ENCODE results near the gene AP5S1. TPM values are rescaled to one million over a fixed set of nuclear protein-coding genes. Genes with fewer than 3 reads are reported as not detected.

AP5S1 gene
- polyA plus RNA-seq, 3 donors, result 6.6 to 10.8 (median 8.6) TPM

DNA sequence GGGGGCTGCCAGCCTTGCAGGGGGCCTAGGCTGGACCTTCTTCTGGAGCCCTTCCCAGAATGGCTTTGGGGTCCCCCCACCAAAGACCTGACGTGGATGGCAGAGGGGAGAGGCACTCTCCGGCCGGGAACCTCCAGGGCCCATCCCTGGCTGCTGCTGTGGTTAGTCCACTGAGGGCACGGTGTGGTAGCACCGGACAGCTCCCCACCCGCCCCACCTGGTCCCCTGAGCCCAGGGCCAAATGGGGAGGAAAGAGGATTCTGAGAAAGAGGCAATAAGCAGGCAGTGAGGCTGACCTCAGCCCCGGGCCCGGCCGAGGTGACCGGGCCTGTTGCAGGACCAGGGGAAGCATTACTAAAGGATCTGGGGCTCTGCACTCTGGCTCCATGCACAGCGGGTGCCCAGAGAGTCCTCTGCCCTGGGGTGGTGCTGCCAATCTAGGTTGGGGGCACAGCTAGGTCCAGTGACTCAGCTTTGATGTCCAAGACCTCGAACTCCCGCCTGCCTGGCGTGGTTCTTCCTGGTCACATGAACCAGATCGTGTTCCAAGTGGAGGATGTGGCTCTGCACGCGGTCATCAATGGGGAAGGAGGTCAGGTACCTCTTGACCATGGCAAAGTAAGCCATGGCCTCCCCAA, 36.0 kb upstream of the AP5S1 start:
- Histone ChIP-seq H3K36me3 (replicated peaks in 1 of 2; ENCODE audit: control insufficient read depth in 1 of 2, insufficient read depth in 2 of 2, low read length in 2 of 2) (peaks cover 4 to 7% of the 10 kb centered on the region in 2 donors), H3K9me3 (replicated peaks in 1 of 2; ENCODE audit: control insufficient read depth in 1 of 2, insufficient read depth in 1 of 2, low read length in 2 of 2) (peaks cover 0 to 4% of the 10 kb centered on the region in 2 donors), H4K20me1 (ENCODE audit: insufficient read depth, low read length) (peaks cover 55% of the 10 kb centered on the region), H3K9ac (ENCODE audit: insufficient read depth, low read length, poor library complexity, severe bottlenecking) (no peak overlapping the region), H3K27me3 (ENCODE audit: control insufficient read depth in 2 of 2, insufficient read depth in 2 of 2, low read length in 2 of 2) (peaks cover 4 to 6% of the 10 kb centered on the region in 2 donors), H3K4me3 (replicated peaks in 1 of 3; ENCODE audit: low read depth in 2 of 3, low read length in 3 of 3) (peak overlapping the region in 1 of 3 experiments; percentile 79), H3K27ac (ENCODE audit: low read depth in 1 of 2, low read length in 2 of 2) (no peak overlapping the region), H2AFZ (ENCODE audit: insufficient read depth, low read depth, low read length, poor library complexity, severe bottlenecking) (no peak overlapping the region), H3K79me2 (ENCODE audit: insufficient read depth, low read length) (peaks cover 29% of the 10 kb centered on the region), H3K4me1 (ENCODE audit: control insufficient read depth in 1 of 2, insufficient read depth in 2 of 2, low read length in 2 of 2) (peaks cover 35 to 51% of the 10 kb centered on the region in 2 donors), H3K4me2 (replicated peaks; ENCODE audit: extremely low read depth, low read length, poor library complexity, severe bottlenecking) (peak overlapping the region; percentile 93)
- Mint-ChIP-seq H3K27ac (peak overlapping the region in 1 of 7 donors; percentile 75), H3K4me3 (peak overlapping the region in 1 of 2 donors; percentile 49), H3K27me3 (ENCODE audit: low read depth in 3 of 3) (peaks cover 11 to 15% (median 13%) of the 10 kb centered on the region in 3 donors), H3K36me3 (peaks cover 7 to 14% of the 10 kb centered on the region in 2 donors), H3K4me1 (peaks cover 50% of the 10 kb centered on the region), H3K9me3 (peaks cover 0 to 4% (median 0%) of the 10 kb centered on the region in 7 donors)
- intact Hi-C loops (cut with micrococcal nuclease), result loop anchor here in 1 of 2 donors (10.0 kb wide), 1 partner anchor 60 kb away; the partner anchor contains the start of gene MAVS
- TF ChIP-seq, protein P1, sequence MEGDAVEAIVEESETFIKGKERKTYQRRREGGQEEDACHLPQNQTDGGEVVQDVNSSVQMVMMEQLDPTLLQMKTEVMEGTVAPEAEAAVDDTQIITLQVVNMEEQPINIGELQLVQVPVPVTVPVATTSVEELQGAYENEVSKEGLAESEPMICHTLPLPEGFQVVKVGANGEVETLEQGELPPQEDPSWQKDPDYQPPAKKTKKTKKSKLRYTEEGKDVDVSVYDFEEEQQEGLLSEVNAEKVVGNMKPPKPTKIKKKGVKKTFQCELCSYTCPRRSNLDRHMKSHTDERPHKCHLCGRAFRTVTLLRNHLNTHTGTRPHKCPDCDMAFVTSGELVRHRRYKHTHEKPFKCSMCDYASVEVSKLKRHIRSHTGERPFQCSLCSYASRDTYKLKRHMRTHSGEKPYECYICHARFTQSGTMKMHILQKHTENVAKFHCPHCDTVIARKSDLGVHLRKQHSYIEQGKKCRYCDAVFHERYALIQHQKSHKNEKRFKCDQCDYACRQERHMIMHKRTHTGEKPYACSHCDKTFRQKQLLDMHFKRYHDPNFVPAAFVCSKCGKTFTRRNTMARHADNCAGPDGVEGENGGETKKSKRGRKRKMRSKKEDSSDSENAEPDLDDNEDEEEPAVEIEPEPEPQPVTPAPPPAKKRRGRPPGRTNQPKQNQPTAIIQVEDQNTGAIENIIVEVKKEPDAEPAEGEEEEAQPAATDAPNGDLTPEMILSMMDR (IDR thresholded peaks at IDR 0.05), result no peak
- WGBS (ENCODE audit: insufficient coverage), result 88% methylated on average over 14 of the region's 17 CpGs
- peak in 1 of 3 donors; percentile 4 for DNase-seq

DNA sequence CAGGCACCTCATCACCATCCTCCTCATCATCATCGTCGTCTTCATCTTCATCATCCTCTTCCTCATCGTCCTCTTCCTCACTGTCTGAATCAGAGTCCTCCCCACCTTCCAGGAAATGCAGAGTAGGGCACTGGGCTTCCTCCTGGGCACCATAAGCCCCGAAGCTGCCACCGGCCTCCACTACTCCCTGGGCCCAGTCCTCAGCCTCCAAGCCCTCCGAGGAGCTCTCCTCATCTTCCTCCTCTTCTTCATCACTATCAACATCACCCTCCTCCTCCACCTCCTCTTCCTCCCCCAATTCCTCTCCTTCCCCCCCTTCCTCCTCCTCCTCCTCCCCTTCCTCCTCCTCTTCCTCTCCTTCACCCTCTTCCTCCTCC, 35.5 kb upstream of the AP5S1 start:
- H3K4me3 Mint-ChIP-seq, result no peak overlapping the region
- peaks cover 29% of the 10 kb centered on the region for H3K79me2 ChIP-seq (ENCODE audit: insufficient read depth, low read length)
- TF ChIP-seq, protein P1 (IDR thresholded peaks at IDR 0.05), result no peak
- H3K4me2 ChIP-seq (replicated peaks; ENCODE audit: extremely low read depth, low read length, poor library complexity, severe bottlenecking), result peak overlapping the region; percentile 93
- WGBS (ENCODE audit: insufficient coverage), result 83% methylated on average over 5 of the region's 6 CpGs
- H3K9ac ChIP-seq (ENCODE audit: insufficient read depth, low read length, poor library complexity, severe bottlenecking), result no peak overlapping the region
- H3K9me3 Mint-ChIP-seq, result no peaks in the 10 kb centered on the region
- no peak overlapping the region for H2AFZ ChIP-seq (ENCODE audit: insufficient read depth, low read depth, low read length, poor library complexity, severe bottlenecking)
- H3K27me3 ChIP-seq (ENCODE audit: control insufficient read depth in 2 of 2, insufficient read depth in 2 of 2, low read length in 2 of 2), result peaks cover 0 to 1% of the 10 kb centered on the region in 2 donors
- no peak for DNase-seq
- peak overlapping the region in 3 of 7 donors; percentile 18 to 78 (median 75) for H3K27ac Mint-ChIP-seq
- peaks cover 55% of the 10 kb centered on the region for H4K20me1 ChIP-seq (ENCODE audit: insufficient read depth, low read length)
- intact Hi-C loops (cut with micrococcal nuclease), result loop anchor here in 1 of 2 donors (10.0 kb wide), 1 partner anchor 60 kb away; the partner anchor contains the start of gene MAVS
- peak overlapping the region in 1 of 3 experiments; percentile 79 for H3K4me3 ChIP-seq (replicated peaks in 1 of 3; ENCODE audit: low read depth in 2 of 3, low read length in 3 of 3)
- H3K27me3 Mint-ChIP-seq (ENCODE audit: low read depth in 3 of 3), result peaks cover 6 to 10% (median 8%) of the 10 kb centered on the region in 3 donors
- peaks cover 46% of the 10 kb centered on the region for H3K4me1 Mint-ChIP-seq
- peaks cover 35 to 51% of the 10 kb centered on the region in 2 donors for H3K4me1 ChIP-seq (ENCODE audit: control insufficient read depth in 1 of 2, insufficient read depth in 2 of 2, low read length in 2 of 2)
- H3K27ac ChIP-seq (ENCODE audit: low read depth in 1 of 2, low read length in 2 of 2), result peak overlapping the region in 1 of 2 donors; percentile 12
- H3K9me3 ChIP-seq (replicated peaks in 1 of 2; ENCODE audit: control insufficient read depth in 1 of 2, insufficient read depth in 1 of 2, low read length in 2 of 2), result no peaks in the 10 kb centered on the region
- H3K36me3 Mint-ChIP-seq, result peaks cover 7 to 14% of the 10 kb centered on the region in 2 donors
- peaks cover 4 to 7% of the 10 kb centered on the region in 2 donors for H3K36me3 ChIP-seq (replicated peaks in 1 of 2; ENCODE audit: control insufficient read depth in 1 of 2, insufficient read depth in 2 of 2, low read length in 2 of 2)

Measured in CD14-positive monocyte (primary cell).